HEK293T (cell line): Measurements from ENCODE around the gene STARD9.

Source experiments
- ELF4 ChIP-seq: fragments of 450-650 bp; IDR thresholded peaks from 2 replicates; pipeline ENCODE4 v1.6.1; 2017; ENCODE audit warnings: antibody characterized with exemption
- FOXK2 ChIP-seq: fragments of 450-650 bp; IDR thresholded peaks from 2 replicates; pipeline ENCODE4 v1.6.1; 2016; ENCODE audit warnings: mild to moderate bottlenecking

- TF ChIP-seq FOXK2, result no peak
- TF ChIP-seq ELF4, result no peak
These were observed 26.3 kb upstream of the STARD9 start for GRCh38 chr15:42549032-42549491.
